T-helper 22 cell (primary cell): ENCODE data around the gene RBP3.

Source experiments
- DNase-seq: peaks from one replicate; pipeline ENCODE4 v3.0.0-alpha.2; 2020; ENCODE audit warnings: low read depth

Gene RBP3

GRCh38 chr10:47401874-47402640 is 53.9 kb downstream of the RBP3 start:
- DNase-seq = no peak

GRCh38 chr10:47402641-47403301 is 54.6 kb downstream of the RBP3 start:
- DNase-seq = no peak

GRCh38 chr10:47403446-47404318 is 55.5 kb downstream of the RBP3 start:
- DNase-seq = no peak

- DNase-seq = no peak
These were observed 56.3 kb downstream of the RBP3 start for GRCh38 chr10:47404446-47404845.

GRCh38 chr10:47404937-47405336 is 56.8 kb downstream of the RBP3 start:
- no peak for DNase-seq

- no peak for DNase-seq
These were observed 57.8 kb downstream of the RBP3 start for GRCh38 chr10:47405857-47406547.

- DNase-seq = no peak
These were observed 58.3 kb downstream of the RBP3 start for GRCh38 chr10:47406548-47406869.

- DNase-seq = no peak
These were observed 58.9 kb downstream of the RBP3 start for GRCh38 chr10:47406870-47407691.
